Subcutaneous adipose tissue (tissue), 4 donors: ENCODE results near the gene UFD1. TPM values are rescaled to one million over a fixed set of nuclear protein-coding genes. Genes with fewer than 3 reads are reported as not detected.

Experiments
- CTCF ChIP-seq: fragments of 450-650 bp; IDR thresholded peaks from one replicate; pipeline ENCODE4 v1.5.1; 2016; ENCODE audit warnings: low read depth, mild to moderate bottlenecking, control low read depth, antibody characterized with exemption, moderate library complexity
- total RNA-seq, 4 donors: library from RNA; depleted of rRNA; stranded (reverse); fragments of >200 nt; gene quantifications; one replicate each; pipeline ENCODE4 v1.1.0, GENCODE V29; 2016

UFD1 gene
- total RNA-seq, 4 donors from 2014 or later = 33.9 to 43.6 (median 35.4) TPM

DNA sequence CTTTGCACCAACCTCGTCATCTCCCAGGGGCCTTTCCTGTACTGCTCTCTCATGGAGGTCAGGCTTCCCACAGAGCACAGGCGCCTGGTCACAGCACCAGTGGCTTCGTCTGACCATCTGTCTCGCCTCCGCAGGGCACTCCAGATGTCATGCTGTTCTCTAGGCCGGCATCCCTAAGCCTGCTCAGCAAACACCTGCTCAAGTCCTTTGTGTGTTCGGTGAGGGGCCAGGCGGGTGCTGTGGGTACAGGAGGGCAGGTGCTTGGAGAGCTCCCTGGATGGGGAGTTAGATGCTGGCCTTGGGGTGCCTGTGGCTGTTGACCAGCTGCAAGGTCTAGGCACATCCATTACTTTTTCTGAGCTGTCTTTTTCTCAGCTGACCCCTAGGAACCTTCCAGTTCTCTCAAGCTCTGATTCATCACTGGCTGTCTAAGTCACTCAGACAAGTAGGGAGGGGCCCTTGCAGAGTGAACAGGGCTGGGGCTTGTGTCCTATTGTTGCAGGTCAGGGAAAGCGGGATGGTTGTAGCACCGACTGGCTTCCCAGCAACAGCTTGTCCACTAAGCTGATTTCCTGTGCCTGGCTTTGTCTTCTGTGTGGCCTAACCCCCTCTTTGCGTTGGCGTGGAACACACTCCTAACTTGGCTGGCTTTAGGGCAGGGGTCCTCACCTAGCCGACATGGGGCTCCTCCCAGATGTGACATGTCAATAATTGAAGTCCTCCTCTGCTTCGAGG lies 36.0 kb upstream of the UFD1 start:
- no peak for TF ChIP-seq CTCF

DNA sequence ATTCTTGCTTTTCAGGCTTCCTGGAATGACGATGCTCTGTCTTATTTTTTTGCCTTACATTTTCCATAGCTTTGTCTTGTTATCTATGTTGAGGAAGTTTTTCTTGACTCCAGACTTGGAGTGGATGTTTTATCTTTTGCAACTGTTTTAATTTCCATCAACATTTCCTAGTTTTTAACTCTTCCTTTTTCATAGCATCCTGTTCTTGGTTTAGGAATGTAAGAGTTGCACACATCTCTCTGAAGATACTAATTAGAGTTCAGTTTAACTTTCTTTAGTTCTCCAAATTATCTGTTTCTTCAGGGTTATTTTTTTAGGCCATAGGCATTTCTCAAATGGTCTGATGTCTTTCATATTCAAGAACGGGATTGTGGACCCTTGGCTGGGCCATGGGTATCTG lies 34.8 kb upstream of the UFD1 start:
- TF ChIP-seq CTCF = no peak

- TF ChIP-seq CTCF = no peak
Measured at GRCh38 chr22:19510919-19511341, 31.9 kb upstream of the UFD1 start.

DNA sequence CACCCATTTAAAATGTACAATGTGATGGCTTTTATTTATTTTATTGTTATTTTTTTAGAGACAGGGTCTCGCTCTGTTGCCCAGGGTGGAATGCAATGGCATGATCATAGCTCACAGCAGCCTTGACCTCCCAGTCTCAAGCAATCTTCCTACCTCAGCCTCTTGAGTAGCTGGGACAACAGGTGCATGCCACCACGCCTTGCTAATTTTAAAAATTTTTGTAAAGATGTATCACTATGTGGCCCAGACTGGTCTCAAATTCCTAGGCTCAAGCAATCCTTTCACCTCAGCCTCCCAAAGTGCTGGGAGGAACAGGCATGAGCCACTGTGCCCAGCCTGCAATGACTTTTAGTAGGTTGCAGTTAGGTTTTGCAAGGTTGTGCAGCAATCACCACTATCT lies 30.9 kb upstream of the UFD1 start:
- no peak for TF ChIP-seq CTCF

GRCh38 chr22:19509191-19509590 lies 30.2 kb upstream of the UFD1 start:
- TF ChIP-seq CTCF = no peak

GRCh38 chr22:19508024-19508776 lies 29.2 kb upstream of the UFD1 start:
- no peak for TF ChIP-seq CTCF

DNA sequence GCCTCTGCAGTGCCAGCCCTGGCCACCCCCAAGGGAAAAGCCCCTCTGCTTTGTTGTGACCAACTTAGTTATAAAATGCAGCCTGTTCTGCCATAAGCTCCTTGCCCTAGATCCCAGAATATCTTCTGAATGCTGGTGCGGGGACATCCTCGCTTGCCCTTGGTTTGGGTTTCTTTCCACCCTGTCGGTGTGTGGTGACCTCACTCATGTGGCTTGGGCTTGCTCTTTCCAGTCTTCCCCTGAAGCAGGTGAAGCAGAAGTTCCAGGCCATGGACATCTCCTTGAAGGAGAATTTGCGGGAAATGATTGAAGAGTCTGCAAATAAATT lies 28.5 kb upstream of the UFD1 start:
- TF ChIP-seq CTCF = no peak
